ENCODE results near the gene SEMA6A.
"Not testable (repeated sequence)": the region's sequence is repeated elsewhere in the genome, so short reads cannot be mapped to it uniquely, and the experiment has no call there.

SEMA6A gene

DNA sequence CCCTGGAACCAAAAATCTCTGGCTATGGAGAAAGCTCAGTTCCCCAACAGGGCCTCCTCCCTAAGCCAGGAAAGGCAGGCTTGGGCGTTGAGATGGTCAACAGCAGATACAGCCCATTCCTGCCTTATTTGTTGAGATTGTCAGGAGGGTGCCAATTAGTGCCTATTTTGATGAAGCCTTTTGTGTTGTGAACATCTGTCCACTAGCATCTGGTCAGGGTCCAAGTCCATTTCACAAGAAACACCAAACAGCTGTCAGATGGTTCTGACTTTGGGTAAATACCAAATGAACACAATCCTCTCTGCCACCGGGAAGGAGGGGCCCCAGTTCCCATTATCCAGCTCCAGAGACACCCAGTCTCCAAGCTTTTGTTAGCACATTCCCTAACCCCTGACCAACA is 19.9 kb downstream of the SEMA6A start:
- DNase-seq (ENCODE audit: insufficient read length, low spot score) (no peak), FAIRE-seq (no peak)

DNA sequence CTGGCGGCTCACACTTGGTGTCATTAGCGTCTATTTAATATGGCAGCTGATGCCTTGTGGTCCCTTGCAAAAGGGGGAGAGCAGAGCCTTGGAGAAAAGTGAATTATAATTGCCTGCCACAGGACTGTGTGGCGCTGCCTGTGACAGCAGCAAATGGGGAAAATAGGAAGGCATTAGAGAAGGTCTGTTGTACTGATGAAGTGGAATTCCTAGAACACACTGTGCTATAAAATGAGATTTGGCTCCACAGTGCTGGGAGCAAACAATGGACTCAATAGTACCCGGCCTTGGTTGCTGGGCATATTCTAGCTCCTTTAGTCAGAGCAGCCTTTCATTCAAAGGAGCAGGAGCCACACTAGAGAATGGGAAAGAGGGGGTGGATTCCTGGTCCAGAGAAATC is 21.3 kb downstream of the SEMA6A start:
- TF ChIP-seq POLR2A (IDR thresholded peaks at IDR 0.05; ENCODE audit: low read depth, low read length), result no peak
- no peak for FAIRE-seq
- DNase-seq (ENCODE audit: insufficient read length, low spot score), result no peak

More for the DNA sequence above, 19.9 kb downstream of the SEMA6A start:
- no peak for TF ChIP-seq POLR2A (IDR thresholded peaks at IDR 0.05; ENCODE audit: low read depth, low read length)

DNA sequence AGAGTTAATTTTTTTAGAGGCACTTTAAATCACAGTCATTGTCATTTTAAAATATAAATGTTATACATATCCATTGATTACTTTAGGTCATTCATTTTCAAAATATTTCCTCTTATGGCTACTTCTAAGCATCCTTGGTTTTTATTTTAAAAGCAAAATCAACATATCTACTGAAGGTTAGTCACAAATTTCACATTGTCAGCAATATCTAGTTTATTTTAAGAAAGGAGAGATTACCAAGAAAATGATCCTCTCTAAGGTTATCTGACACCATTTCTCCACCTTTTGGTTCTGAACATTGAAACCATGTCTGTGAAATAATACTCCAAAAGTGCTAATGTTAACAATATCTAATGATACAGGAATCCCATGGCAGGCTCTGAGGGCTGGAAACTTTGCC is 24.5 kb downstream of the SEMA6A start:
- no peak for TF ChIP-seq POLR2A (IDR thresholded peaks at IDR 0.05; ENCODE audit: low read depth, low read length)
- FAIRE-seq, result no peak
- DNase-seq (ENCODE audit: insufficient read length, low spot score), result no peak

DNA sequence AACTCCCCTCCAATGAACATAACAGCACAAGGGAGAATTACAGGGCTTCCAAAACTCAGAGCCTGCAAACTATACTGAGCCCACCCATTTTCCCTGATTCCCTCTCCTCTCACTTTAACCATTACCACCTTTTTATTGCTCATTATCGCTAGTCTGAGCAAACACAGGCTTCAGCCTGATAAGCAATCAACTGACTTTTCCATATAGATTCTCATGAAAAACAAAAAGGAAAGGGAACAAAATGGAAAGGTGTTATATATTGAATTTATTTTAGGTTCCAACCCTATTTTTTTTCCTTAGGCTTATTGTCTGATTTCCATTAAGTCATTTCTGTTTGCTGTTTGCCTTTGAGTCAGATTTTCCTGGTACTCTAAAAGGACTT is 27.9 kb downstream of the SEMA6A start:
- TF ChIP-seq POLR2A (IDR thresholded peaks at IDR 0.05; ENCODE audit: low read depth, low read length), result no peak
- DNase-seq (ENCODE audit: insufficient read length, low spot score) (no peak), FAIRE-seq (no peak)

DNA sequence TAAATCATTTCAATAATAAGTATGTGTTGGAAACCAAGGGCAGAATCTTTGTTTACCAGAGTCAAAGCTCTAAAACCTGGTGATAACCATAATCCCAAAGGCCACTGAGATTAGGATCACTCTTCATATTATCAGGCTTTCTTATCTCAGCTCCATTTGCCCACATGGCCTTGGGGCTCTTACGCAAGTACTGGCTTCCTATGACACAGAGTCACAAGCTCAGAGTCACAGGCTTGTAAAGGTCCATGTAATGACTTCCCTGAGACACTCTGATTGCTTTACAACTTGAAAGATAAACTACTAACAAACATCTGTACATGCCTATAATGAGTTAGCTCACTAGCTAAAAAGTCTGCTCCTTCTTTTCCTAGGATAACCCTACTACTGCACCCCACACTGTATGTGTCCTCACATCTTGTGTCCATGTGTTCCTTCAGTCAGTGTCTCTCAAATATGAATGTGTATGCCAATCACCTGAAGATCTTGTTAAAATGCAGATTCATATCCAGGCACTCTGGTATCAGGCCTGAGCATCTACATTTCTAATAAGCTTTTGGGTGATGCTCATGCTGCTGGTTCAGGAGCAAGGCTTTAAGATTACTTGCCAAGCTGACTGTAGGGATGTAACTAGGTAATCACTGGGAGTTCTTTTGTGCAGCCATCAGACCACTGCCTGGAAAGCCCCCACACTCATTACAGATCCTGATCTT is 28.4 kb downstream of the SEMA6A start:
- DNase-seq (ENCODE audit: insufficient read length, low spot score), result no peak
- TF ChIP-seq POLR2A (IDR thresholded peaks at IDR 0.05; ENCODE audit: low read depth, low read length), result no peak
- no peak for FAIRE-seq

DNA sequence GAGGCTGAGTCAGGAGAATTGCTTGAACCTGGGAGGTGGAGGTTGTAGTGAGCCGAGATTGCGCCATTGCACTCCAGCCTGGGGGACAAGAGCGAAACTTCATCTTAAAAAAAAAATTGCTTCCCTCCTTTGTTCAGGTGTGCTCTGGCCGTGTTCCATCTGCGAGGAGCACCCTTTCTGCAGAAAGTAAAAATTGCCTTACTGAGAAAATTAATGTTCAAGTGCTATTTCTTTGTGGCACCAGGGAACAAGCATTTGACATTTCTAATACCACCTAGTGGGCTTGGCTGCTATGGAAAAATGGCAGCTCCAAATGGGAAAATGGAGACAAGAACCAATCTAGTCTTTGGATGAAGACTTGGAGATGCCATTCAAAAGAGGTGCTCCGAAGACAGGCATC is 29.2 kb downstream of the SEMA6A start:
- FAIRE-seq, result not testable (repeated sequence)

DNA sequence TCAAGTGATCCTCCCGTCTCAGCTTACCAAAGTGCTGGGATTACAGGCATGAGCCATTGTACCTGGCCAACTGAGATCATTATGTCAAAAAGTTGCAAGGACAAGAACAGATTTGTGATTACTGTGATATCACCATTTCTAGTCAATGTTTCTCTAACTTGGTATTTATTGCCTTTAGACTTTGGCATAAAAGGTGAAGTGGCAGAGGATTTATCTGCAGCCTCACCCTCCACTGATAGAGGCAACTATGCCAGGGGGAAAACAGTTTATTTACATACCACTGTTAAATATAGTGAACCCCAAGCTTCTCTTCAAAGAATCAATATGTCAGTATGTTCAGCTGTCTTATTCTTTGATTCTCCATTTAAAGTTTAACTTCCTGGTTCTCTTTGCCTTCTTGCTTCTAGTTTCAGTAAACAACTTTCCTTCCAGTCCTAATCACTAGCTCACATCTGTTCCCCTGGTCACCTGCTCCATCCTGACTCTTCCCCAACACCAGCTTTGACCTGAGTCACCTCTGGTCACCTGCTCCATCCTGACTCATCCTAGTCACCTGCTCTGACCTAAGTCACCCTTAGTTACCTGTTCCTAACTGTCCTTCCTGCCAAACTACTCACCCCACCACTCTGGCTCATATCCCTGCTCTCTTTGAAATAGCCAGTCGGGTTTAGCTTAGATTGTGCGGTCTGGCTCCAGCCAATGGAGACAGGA is 29.9 kb downstream of the SEMA6A start:
- no peak for FAIRE-seq
- no peak for DNase-seq (ENCODE audit: insufficient read length, low spot score)
- no peak for TF ChIP-seq POLR2A (IDR thresholded peaks at IDR 0.05; ENCODE audit: low read depth, low read length)

More for the DNA sequence above, 29.2 kb downstream of the SEMA6A start:
- not testable (repeated sequence) for DNase-seq (ENCODE audit: insufficient read length, low spot score)

DNA sequence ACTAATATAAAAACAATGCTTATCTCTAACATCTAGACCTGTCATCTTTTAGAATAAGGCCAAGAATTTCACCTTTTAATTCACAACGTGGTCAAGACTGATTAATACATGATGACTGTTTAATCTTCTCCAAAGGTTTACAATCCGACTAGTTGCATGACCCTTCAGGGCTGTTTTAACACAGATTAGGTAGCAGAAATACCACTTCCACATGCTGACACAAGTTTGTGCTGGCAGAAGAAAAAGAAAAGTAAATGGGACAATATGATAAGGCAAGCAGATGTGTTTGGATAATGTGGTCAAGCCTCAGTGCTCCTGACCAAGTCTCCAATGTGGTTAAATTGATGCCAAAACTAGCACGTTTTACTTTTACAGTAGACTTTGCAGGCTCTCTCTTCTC is 31.1 kb downstream of the SEMA6A start:
- no peak for TF ChIP-seq POLR2A (IDR thresholded peaks at IDR 0.05; ENCODE audit: low read depth, low read length)
- FAIRE-seq (no peak), DNase-seq (ENCODE audit: insufficient read length, low spot score) (no peak)

DNA sequence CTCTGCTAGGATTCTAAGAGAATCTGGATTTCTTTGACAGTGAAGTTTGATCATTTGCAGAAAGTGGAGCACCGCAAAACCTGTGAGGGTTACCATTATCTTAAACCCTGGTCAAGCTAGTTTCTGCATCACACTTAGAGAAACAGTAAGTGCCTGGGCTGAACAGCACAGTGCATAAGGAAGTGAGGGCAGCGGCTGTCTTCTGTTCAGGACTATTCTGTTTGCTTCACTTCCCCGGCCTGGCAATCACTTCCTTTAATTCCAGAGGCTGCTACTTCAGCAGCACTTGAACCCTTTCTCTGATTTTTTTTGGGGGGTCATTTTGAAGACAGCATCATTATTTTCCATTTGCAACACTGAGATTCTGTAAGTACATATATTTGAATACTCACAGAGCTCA is 32.0 kb downstream of the SEMA6A start:
- FAIRE-seq (no peak), DNase-seq (ENCODE audit: insufficient read length, low spot score) (no peak)
- no peak for TF ChIP-seq POLR2A (IDR thresholded peaks at IDR 0.05; ENCODE audit: low read depth, low read length)

DNA sequence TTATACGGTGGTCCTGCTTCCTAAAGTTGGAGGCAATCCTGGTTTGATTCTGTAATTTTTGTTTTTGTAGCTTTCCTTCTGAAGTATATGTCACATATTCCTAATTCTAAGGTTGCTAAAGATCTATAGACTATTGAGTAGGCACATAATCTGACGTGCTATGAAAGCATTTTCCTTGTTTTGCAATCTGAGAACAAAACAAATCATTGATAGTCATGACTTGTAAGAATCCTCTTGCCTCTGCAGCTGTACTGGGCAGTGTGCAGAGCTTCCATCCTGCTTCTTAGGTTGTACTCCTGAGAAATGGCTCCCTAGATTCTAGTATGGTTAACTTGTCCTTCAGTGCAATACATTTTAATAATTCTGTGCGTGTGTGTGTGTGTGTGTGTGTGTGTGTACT is 35.4 kb downstream of the SEMA6A start:
- DNase-seq (ENCODE audit: insufficient read length, low spot score) (no peak), FAIRE-seq (no peak)
- TF ChIP-seq POLR2A (IDR thresholded peaks at IDR 0.05; ENCODE audit: low read depth, low read length), result no peak

DNA sequence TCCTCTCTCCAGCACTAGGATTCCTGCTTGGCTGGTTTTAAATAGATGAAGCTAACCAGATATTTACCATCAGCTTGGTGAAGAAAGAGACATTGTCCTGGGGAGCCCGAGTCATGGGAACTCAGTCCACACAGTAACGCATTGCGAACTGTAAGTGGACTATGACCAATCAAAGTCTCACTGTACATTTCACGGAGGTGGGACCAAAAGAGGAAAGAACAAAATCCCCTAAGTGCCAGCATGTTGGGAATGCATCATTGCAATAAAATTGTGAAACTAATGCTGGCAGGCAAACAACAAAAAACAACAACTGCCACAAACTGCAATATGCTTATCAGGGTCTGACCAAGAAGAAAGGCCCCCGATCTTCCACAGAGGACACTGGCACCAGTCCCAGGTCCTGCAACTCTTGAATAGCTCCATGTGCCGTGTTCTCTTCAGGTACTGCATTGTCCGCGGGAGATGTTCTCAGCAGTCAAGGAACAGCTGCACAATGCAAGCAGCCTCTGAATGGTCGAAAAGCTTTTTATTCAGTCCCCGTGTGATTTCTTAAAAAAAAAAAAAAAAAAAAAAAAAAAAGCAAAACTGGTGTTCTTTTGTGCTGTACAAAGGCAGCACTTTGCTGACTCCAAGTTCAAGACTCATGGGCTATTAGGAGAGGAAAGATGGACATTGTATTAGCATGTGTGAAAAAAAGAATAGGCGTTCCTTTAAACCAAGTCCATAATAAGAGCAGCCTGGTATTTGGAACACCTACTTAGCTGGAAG is 38.1 kb downstream of the SEMA6A start:
- DNase-seq (ENCODE audit: insufficient read length, low spot score) (no peak), FAIRE-seq (no peak)
- TF ChIP-seq POLR2A (IDR thresholded peaks at IDR 0.05; ENCODE audit: low read depth, low read length), result no peak

DNA sequence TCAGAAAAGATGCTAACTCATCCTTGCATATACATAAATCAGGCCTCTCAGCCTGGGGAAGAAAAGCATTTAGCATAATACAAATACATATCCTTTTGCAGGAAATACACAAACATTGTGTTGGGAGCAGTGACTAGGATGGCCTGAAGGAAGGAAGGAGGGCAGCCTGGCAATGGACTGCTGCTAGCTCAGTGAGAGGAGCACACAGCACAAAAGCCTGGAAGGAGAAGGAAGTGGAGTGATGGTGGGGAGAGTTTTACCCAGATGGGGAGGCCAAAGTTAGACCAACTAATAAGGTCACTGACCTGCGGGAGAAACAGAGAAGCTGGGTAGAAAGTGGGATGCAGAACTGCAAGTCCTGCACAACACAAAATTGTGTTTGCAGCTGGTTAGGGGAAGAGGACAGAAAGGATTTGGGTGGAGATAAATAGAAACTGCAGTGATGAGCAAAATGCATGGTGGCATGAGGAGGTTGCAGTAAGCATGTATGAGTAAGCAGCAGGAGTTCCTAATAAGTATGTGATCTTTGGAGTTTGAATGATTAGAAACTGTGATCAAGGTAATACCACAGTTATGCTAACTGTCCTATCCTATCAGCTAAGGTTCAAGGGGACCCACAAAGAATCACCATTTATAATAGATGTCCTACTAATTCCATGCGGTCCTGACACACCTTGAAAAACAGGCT is 39.5 kb downstream of the SEMA6A start:
- no peak for DNase-seq (ENCODE audit: insufficient read length, low spot score)
- no peak for TF ChIP-seq POLR2A (IDR thresholded peaks at IDR 0.05; ENCODE audit: low read depth, low read length)
- no peak for FAIRE-seq

DNA sequence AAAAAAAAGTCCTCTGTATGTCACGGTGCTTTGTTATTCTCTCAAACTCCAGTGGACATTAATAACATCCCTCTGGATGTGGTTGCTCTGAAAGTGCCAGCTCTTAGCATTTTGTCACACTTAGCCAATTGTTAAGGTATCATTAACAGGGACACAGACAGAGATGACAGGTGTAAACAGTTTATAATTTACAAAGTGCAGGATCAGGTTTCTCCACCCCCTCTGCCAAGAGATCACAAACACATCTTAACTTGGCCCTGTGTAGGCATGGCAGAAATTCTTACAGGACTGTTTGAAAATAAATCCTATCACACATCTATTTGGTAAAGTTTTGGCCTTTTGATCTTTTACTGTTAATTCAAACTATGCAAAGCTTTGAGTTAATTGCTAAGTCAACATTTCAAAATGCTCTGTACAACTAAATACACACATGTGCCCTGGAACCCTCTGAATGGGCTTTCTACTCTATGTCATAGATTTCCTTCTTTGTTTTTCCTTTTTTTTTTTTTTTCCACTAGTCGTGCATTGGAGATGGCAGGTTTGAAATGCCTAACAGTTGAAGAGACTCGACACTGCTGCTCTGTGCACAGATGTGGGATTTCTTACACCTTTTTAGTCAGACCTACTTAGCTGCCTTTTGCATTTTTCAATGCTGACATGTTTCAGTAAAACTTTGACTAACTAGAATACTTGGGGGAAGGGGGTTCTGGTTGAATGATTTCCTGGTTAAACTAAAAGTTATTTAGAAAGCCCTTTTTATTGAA is 41.7 kb downstream of the SEMA6A start:
- DNase-seq (ENCODE audit: insufficient read length, low spot score) (no peak), FAIRE-seq (no peak)
- no peak for TF ChIP-seq POLR2A (IDR thresholded peaks at IDR 0.05; ENCODE audit: low read depth, low read length)

Data from H54 (cell line).